Measurements from ENCODE around the gene U2AF1L4. TPM values are rescaled to one million over a fixed set of nuclear protein-coding genes. Genes with fewer than 3 reads are reported as not detected.
"Not testable (repeated sequence)": the region's sequence is repeated elsewhere in the genome, so short reads cannot be mapped to it uniquely, and the experiment has no call there.

Gene U2AF1L4
- total RNA-seq, 4 donors from 2014 or later = 10.2 to 19.0 (median 17.5) TPM

DNA sequence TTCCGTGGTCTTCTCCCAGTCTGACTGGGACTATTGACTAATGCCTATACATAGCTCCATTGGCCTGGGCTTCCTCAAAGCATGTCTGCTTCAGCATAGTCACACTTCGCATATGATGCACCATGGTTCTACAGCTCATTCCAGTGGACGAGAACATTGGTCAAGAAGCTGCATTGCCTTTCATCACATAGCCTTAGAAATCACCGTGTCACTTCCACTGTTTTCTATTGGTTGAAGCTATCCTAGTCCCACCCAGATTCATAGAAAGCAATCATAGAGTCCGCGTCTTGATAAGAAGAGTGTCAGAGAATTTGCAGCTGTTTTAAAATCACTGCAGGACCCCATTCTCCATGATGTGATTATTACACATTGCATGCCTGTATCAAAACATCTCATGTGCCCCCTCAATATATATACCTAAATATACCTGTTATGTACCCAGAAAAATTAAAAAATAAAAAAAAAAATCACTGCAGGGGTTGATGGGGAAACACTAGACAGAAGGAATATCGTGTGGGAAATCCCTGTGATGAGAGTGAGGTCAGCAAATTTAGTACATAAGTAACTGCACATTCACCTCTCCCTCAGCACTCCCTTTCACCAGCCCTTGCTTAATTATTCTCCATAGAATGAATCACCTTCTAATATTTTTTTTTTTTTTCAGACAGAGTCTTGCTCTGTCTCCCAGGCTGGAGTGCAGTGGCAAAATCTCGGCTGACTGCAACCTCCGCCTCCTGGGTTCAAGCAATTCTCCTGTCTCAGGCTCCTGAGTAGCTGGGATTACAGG, 28.0 kb upstream of the U2AF1L4 start:
- Histone ChIP-seq H3K27me3 (no peaks in the 10 kb centered on the region), H3K27ac (no peak overlapping the region), H3K4me3 (no peak overlapping the region), H3K4me1 (peaks cover 10 to 31% (median 13%) of the 10 kb centered on the region in 3 donors), H3K9me3 (no peaks in the 10 kb centered on the region), H3K36me3 (peaks cover 0 to 20% (median 0%) of the 10 kb centered on the region in 3 donors)
- no peak for TF ChIP-seq POLR2A (IDR thresholded peaks at IDR 0.05)
- TF ChIP-seq, protein P1, sequence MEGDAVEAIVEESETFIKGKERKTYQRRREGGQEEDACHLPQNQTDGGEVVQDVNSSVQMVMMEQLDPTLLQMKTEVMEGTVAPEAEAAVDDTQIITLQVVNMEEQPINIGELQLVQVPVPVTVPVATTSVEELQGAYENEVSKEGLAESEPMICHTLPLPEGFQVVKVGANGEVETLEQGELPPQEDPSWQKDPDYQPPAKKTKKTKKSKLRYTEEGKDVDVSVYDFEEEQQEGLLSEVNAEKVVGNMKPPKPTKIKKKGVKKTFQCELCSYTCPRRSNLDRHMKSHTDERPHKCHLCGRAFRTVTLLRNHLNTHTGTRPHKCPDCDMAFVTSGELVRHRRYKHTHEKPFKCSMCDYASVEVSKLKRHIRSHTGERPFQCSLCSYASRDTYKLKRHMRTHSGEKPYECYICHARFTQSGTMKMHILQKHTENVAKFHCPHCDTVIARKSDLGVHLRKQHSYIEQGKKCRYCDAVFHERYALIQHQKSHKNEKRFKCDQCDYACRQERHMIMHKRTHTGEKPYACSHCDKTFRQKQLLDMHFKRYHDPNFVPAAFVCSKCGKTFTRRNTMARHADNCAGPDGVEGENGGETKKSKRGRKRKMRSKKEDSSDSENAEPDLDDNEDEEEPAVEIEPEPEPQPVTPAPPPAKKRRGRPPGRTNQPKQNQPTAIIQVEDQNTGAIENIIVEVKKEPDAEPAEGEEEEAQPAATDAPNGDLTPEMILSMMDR (IDR thresholded peaks at IDR 0.05) = no peak
- intact Hi-C loops (cut with DNase I) = no loop called here
- WGBS, 2 donors = 50 to 55% methylated on average over 9 of the region's 9 CpGs
- DNase-seq = no peak

DNA sequence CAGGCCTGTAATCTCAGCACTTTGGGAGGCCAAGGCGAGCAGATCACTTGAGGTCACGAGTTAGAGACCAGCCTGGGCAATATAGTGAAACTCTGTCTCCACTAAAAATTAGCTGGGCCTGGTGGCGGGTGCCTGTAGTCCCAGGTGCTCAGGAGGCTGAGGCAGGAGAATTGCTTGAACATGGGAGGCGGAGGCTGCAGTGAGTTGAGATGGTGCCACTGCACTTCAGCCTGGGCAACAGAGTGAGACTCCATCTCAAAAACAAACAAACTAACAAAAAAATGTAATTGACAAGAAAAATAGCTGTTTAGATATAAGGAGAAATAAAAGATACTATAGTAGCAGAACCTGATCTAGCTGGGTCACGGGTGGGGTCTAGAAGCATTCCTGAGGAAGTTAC, 27.1 kb upstream of the U2AF1L4 start:
- 73 to 91% methylated on average over 3 to 4 of the region's 5 CpGs for WGBS, 2 donors
- DNase-seq; intact Hi-C loops (cut with DNase I); H3K27me3 ChIP-seq; H3K27ac ChIP-seq; H3K9me3 ChIP-seq; H3K4me3 ChIP-seq: not testable (repeated sequence)
- Histone ChIP-seq H3K4me1 (peaks cover 10 to 31% (median 13%) of the 10 kb centered on the region in 3 donors), H3K36me3 (peaks cover 0 to 21% (median 0%) of the 10 kb centered on the region in 3 donors)

DNA sequence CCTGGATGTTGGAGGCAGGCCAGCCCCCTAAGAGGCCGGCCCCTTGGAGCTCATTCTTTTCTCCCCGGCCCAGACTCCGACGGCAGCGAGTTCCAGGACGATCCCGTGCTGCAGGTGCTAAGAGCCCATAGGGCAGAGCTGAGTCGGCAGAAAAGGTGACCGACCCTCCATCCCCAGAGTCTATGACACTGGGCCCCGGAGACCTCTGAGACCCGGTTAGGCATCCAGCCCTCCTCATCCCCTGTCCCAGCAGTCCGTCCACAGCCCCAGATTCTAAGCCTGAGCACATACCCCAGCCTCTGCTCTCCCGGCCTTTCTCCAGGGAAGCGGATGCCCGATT, 22.8 kb upstream of the U2AF1L4 start:
- 74 to 89% methylated on average over 3 to 6 of the region's 15 CpGs for WGBS, 2 donors
- Histone ChIP-seq H3K27me3 (no peaks in the 10 kb centered on the region), H3K4me3 (no peak overlapping the region), H3K9me3 (no peaks in the 10 kb centered on the region), H3K27ac (no peak overlapping the region), H3K36me3 (peaks cover 0 to 64% (median 0%) of the 10 kb centered on the region in 3 donors), H3K4me1 (peaks cover 0 to 8% (median 0%) of the 10 kb centered on the region in 3 donors)
- intact Hi-C loops (cut with DNase I) = loop anchor here (10.0 kb wide), 1 partner anchor 167 kb away; the partner anchor contains the start of gene LRFN3
- DNase-seq = no peak
- TF ChIP-seq POLR2A (IDR thresholded peaks at IDR 0.05) = no peak
- TF ChIP-seq, protein P1 (IDR thresholded peaks at IDR 0.05) = no peak

DNA sequence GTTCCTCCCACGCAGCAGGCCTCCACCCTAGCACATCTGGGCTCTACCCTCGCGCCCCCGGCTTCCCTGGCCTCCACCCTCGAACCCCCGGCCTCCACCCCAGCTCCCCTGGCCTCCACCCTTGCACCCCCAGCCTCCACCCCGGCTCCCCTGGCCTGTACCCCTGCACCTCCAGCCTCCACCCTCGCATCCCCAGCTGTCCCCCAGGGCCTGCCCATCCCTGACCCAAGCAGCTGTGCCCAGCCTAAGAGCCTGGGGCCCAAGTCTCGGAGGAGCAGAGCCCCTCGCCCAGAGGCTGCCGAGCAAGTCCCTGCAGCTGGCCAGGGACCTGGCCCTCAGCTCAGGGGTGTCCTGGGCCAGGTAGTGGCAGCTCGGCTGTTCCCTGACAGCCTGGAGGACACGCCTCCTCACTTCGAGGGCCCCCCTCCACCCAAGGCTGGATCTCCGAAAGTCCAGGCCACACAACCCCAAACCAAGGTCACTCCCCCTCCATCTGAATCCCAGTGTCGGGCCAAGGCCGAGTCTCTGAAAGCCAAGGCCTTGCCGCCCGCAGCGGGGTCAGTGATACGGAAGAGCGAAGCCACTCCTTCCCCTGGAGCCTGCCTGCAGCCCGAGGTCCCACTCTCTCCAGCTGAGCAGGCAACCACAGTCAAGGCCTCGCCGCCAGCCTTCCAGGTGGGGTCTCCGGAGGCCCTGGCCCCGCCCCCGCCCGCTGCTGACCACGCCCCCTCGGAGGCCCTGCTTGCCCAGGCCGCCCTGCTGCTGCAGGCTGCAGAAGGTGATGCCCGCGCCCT, 22.3 kb upstream of the U2AF1L4 start:
- intact Hi-C loops (cut with DNase I) = loop anchor here (10.0 kb wide), 1 partner anchor 167 kb away; the partner anchor contains the start of gene LRFN3
- Histone ChIP-seq H3K4me3 (no peak overlapping the region), H3K27me3 (no peaks in the 10 kb centered on the region), H3K36me3 (peaks cover 0 to 69% (median 0%) of the 10 kb centered on the region in 3 donors), H3K4me1 (peaks cover 0 to 2% (median 0%) of the 10 kb centered on the region in 3 donors), H3K9me3 (no peaks in the 10 kb centered on the region), H3K27ac (no peak overlapping the region)
- TF ChIP-seq POLR2A (IDR thresholded peaks at IDR 0.05) = no peak
- TF ChIP-seq, protein P1 (IDR thresholded peaks at IDR 0.05) = no peak
- 82 to 93% methylated on average over 3 to 12 of the region's 34 CpGs for WGBS, 2 donors
- no peak for DNase-seq

DNA sequence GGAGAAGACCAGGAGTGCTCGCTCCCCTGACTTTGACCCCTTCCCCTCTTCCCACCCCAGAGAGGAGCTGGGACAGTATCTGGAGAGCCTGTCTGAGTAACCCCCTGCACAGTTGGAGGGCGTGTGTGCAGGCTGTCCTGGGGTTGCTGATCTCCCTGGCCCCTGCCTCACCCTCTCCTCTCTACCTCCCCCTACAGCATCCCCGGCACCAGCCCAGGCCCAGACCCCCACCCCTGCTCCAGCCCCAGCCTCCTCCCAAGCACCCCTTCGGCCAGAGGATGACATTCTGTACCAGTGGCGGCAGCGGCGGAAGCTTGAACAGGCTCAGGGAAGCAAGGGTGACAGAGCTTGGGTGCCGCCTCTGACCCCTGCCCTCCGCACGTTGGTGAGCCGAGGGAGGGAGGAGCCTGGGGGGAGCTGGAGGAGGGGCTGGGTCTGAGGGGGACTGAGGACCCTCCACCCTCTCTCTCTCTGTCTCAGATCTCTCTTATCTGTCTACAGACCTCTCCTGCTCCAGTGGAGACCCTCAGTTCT, 21.4 kb upstream of the U2AF1L4 start:
- no peaks in the 10 kb centered on the region for H3K9me3 ChIP-seq
- 75 to 79% methylated on average over 3 to 5 of the region's 11 CpGs for WGBS, 2 donors
- H3K27ac ChIP-seq = no peak overlapping the region
- no peaks in the 10 kb centered on the region for H3K27me3 ChIP-seq
- TF ChIP-seq, protein P1 (IDR thresholded peaks at IDR 0.05) = no peak
- DNase-seq = no peak
- intact Hi-C loops (cut with DNase I) = loop anchor here (10.0 kb wide), 1 partner anchor 168 kb away; the partner anchor contains the start of gene LRFN3
- H3K4me1 ChIP-seq = no peaks in the 10 kb centered on the region
- H3K36me3 ChIP-seq = peaks cover 0 to 77% (median 0%) of the 10 kb centered on the region in 3 donors
- no peak overlapping the region for H3K4me3 ChIP-seq
